Left ventricle myocardium superior (tissue), 1 donor: ENCODE results near the gene MYO5A. TPM values are rescaled to one million over a fixed set of nuclear protein-coding genes. Genes with fewer than 3 reads are reported as not detected.
"Not testable (repeated sequence)": the region's sequence is repeated elsewhere in the genome, so short reads cannot be mapped to it uniquely, and the experiment has no call there.

Source experiments
- ATAC-seq: fragments of 200-7000 bp; cut with Tn5 transposase; one replicate; pipeline ENCODE4 v1.9.1; 2020; ENCODE audit warnings: mild to moderate bottlenecking, moderate library complexity
- DNase-seq: peaks from one replicate; pipeline ENCODE4 v3.0.0-alpha.2; 2020
- intact Hi-C: fragments of 100-400 bp; cut with micrococcal nuclease; formaldehyde crosslinking; loops from one replicate; pipeline ENCODE4 v1.11.0; 2022
- total RNA-seq: library from RNA; stranded (reverse); fragmentation: NEBNext Ultra II Directional; extraction: Animal tissue kit (Norgen Biotek cat#: 25700); gene quantifications from one replicate; pipeline ENCODE4 v1.2.1, GENCODE V29; 2021
- donor health status: DM: no; HTN: yes; CAD: no; lungs with severe emphysema.

The MYO5A gene
- total RNA-seq, 1 donor from 2014 or later = 6.7 TPM

DNA sequence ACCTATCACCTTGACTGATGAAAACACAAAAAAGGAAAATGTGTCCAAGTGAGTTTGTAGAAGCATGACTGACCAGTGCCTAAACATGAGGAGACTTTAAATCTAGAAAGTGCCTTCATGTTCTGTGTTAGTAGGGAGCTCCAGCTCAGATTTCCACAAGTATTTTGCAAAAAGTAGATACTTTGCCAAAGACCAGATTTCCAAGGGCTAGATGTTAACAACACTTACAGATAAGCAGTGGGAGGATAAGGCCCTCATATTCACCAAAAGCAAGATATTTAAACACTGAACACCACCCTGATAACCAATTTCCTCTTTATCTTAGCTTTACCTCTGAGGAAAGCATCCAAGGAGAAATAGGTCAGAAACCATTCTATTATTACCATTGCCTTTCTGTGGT lies 91.0 kb downstream of the MYO5A start:
- intact Hi-C loops = no loop called here
- DNase-seq = no peak
- no peak for ATAC-seq

DNA sequence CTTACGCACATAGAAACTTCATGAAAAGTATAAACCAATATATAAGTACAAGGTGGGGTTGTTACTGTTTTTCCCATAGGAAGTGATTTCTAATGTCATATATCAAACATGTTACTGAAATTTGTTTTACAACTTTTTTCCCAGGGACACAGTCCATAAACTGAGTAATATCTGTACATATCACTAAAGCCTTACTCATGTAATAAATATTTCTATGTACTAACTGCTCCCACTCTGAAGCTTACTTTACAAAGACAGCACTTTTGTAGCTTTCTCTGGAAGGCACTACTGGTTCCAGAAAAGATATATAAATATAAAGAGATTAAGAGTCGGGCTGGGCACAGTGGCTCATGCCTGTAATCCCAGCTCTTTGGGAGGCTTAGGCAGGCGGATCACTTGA lies 91.7 kb downstream of the MYO5A start:
- intact Hi-C loops = no loop called here
- no peak for DNase-seq
- no peak for ATAC-seq

DNA sequence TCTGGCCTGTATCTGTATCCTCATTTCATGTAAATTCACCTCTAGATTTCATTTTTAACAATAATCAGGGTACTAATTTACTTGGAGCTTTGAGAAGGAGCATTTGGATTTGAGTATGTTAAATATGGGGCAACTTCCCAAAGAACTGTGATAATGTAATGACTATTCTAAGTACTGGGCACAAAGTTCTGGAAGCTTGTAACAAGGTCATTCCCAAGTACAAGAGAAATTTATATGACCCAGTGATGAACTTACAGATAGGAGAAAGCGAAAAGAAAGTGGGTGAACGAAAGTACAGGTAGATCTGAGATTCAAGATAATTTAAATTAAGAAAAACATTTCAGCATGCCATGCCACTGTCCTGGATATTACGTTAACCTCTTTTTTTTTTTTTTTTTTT lies 93.8 kb downstream of the MYO5A start:
- intact Hi-C loops = no loop called here
- DNase-seq (no peak), ATAC-seq (peak; percentile 42)

DNA sequence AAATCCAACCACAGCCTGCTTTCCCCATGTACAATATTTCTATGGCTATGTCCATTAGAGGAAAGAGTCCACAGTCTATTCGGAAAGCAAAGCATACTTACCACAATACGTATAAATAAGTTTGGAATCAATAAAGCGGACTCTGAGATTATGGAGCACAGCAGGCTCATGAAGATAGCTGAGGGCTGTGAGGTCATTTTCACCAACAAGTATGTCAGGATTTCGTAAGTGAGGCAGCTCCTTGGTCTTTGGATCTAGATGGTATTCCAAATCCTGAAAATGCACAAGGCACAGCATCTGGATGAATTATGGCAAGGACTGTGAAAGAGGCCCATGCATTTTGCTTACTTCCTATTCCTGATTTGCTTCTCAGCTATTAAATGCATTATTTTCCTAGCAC lies 100.4 kb downstream of the MYO5A start:
- intact Hi-C loops = no loop called here
- peak; percentile 23 for ATAC-seq
- no peak for DNase-seq

DNA sequence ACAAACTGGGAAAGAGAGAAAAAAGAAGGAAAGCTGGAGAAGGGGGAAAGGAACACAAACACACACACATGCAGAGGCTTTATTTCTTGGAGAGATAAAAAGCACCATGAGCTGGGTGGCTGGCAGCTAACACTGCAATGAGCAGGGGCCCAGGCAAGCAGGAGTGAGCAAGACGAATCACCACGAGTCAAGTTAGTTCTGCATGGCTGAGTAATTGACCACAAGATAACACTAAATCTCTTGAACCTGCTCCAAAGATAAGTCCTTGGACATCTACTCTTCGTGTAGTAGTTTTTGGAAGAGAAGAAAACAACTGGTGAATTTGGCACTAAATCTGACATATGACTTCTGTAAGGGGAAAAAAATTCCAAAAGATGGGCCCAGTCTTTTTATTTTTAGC lies 100.9 kb downstream of the MYO5A start:
- ATAC-seq (peak; percentile 82), DNase-seq (peak; percentile 39)
- intact Hi-C loops = no loop called here

DNA sequence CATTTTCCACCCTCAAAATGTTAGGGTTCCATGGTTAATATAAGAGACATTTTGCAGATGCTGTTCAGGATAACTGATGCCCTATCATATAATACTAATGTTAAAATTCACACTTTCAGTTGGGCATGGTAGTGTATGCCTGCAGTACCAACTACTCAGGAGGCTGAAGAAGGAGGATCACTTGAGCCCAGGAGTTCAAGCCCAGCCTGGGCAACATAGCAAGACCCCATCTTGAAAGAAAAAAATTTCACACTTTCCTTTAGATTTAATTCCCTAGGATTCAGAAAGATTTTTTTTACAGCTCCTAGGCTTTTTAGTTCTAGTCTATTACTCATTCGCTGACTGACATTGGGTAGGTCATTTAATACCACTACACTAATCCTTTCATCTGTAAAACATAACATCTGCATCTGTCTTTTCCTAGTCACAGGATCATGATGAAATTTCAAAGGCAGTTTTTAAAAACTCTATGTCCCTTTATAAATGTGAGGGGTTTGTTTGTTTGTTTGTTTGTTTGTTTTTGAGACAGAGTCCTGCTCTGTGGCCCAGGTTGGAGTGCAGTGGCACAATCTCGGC lies 103.7 kb downstream of the MYO5A start:
- DNase-seq = no peak
- intact Hi-C loops = no loop called here
- no peak for ATAC-seq

DNA sequence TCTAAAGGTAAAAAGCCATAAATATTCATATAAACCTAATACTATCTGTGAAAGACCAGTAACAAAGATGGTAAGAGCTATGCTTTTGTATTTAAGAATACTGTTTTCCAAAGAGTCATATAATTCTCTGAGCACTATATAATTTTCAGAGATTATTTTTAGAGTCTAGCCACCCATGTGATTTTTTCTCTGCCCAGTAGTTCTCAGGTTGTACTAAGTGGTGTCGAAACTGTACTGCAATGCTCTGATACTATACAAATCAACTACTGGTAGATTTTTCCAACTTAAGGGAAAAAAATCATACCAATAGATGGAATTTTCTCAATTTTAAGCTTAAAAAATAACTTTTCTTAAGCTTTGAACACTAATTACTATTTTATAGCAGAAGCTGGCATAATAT lies 104.8 kb downstream of the MYO5A start:
- peak; percentile 73 for ATAC-seq
- intact Hi-C loops = no loop called here
- no peak for DNase-seq

DNA sequence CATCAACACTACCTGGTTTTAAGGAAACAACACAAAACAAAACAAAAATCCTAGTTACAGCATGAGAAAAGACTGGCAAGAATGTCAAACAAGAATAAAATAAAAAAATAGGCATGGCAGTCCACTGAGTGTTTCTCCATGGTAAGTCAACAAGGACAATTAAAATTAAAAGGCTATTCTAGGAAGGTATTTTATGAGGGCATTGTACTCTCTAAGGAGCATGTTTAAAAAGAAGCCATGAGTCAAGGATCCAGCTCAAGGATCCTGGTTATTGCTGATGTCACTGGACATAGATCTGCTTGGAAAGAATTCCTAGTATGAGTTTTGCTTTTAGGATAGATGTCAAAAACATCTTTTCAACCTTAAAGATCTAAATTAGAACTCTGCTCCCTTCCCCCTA lies 106.7 kb downstream of the MYO5A start:
- intact Hi-C loops = no loop called here
- DNase-seq (no peak), ATAC-seq (no peak)

DNA sequence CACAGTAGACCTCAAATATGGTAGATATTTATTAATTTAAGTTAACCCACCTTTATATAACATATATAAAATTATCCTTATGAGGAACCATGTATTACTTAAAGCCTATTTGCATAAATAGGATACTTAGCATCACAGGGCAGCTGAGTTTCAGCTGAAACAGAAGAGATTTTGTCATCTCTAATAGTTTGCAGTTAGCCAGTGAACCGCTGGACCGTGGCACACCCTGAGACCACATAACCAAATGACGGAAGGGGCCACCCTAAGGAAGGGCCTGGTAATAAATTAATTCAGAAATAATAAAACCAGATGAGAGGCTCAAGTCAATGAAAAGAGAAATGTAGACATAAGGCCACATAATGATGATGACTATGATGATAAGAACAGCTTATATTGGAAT lies 107.7 kb downstream of the MYO5A start:
- intact Hi-C loops = no loop called here
- DNase-seq (no peak), ATAC-seq (no peak)

DNA sequence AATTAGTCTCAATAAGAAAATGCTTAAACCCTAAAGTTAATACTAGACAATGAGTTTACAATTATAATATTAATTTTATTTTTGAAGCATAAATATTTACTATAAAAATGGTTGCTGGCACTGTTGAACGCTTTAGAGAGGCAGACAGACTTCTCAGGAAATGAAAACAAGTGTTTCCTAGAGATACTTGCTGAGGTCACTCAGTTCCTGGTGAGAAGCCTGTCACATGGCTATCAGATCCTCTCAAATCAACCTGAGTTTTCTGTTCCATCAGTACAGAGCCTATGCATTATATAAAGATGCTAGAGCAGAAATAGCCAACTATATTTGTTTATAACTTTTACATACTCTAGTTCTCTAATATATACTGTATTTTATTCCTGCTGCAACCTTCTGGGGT lies 109.2 kb downstream of the MYO5A start:
- DNase-seq (no peak), ATAC-seq (no peak)
- intact Hi-C loops = no loop called here

DNA sequence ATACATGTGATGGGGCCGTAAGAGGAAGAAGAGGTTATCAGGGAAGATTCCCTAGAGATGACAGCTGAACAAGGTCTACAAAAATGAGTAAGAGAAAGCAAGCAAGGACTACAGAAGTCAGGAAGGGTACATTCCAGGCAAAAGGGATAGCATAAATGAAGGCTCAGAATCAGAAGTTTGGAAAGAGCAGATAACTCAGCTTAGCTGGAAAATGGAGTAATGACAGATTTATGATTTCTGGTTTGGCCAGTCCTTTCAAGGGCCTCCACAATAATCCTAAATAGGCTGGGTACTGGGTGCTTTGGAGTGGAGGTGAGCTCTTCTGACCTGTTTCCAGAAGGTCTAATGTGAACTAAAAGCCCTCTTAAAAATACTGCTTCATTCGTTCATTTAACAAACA lies 110.7 kb downstream of the MYO5A start:
- DNase-seq (no peak), ATAC-seq (no peak)
- intact Hi-C loops = no loop called here

DNA sequence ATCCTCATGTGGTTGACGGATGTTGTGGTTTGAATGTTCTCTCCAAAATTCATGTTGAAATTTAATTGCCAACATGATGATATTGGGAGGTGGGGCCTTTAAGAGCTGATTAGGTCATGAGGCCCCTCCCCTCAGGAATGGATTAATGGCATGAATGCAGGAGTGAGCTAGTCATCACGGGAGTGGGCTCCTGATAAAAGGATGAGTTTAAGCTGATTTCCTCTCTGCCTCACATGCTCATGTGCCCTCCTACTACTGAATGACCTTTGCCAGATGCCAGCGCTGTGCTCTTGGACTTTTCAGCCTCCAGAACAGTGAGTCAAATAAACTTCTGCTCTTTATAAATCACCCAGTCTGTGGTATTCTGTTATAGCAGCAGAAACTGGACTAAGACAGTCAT lies 111.2 kb downstream of the MYO5A start:
- ATAC-seq = no peak
- intact Hi-C loops = no loop called here
- no peak for DNase-seq

DNA sequence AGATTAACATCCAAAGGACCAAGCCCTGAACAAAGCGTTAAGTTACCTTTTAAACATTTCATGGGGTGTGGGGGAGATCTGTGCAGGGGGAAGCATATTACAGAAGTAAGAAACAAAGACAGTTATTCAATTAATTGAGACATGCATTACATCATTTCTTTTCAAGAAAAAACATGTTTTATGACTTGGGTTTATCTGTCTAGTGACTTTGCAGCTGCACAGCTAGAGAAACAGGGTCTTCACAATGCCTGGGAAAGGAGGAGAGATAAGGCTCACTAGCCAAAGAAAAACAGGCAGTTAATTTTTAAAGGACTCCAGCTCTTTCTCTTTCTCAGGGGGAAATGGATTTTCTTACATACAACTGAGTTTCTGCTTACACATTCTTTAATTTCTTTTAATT lies 112.1 kb downstream of the MYO5A start:
- DNase-seq, ATAC-seq, intact Hi-C loops: not testable (repeated sequence)

DNA sequence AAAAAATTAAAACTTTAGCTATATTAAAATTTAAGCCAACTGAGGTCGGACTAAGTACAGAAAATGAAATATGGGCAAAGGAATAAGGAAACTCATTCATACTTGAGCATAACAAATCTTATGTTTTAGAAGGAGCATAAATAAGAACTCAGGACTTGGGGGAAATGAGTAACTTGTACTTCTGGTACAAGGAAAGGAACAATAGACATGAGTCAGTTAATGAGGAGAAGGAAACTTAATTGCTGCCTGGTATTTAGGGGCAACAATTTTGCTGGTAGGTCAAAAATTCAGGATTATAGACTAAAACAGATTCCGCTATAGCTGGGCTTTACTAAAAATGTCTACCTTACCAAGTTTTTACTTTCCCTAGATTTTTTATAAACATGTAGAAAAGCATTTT lies 113.1 kb downstream of the MYO5A start:
- intact Hi-C loops = no loop called here
- ATAC-seq (no peak), DNase-seq (no peak)

DNA sequence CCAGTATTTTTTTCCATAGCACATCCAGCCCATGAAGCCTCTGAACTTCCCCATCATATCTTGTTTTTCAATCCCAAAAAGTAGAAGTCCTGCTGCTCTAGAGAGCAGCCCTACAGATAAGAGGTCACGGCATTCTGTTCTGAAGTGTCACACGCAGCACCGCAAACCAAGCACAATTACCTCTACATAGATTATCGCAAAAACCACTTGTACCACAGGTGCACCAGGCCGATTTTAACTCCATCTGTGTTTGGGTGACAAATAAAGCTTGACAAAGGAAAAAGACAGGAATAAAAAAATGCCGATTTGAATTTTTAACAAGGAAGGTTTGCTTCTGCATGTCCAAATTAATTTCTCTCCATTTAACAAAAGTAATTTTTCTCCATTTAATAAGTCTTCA lies 113.7 kb downstream of the MYO5A start:
- intact Hi-C loops = no loop called here
- ATAC-seq = no peak
- DNase-seq = no peak

DNA sequence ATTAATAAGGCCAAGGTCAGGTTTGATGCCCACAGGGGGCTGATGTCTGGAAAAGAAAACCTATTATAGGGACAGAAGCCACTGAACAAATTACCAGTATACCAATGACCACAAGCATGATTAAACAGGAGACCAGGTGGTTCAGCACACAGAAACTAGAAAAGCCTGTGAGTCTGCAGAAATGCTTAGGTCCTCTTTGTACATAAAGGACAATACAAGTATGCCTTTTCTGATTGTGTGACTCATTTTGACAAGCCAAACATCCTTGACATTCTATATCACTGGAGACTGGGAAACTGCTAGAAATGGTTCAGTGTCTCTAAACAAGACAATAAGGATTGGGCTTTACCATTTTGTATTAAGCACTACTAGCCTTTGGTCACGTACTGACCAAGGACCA lies 119.9 kb downstream of the MYO5A start:
- intact Hi-C loops = no loop called here
- no peak for ATAC-seq

DNA sequence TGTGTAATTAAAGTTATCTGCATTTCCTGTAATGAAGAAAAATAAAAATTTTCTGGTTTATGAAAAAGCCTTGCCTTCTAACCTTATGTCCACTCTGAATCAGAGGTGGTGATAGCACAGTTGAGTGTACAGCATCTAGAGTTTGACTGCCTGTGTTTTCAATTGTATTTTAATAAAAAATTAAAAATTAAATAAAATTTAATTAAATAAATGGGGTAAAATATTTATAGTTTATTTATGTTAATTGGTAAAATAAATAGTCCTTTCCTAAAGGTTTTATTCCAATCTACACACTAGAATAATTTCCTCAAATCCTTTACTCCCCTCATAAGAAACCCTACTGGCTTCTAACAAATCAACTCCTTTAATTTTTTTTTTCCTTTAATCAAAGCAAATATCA lies 121.3 kb downstream of the MYO5A start:
- DNase-seq (no peak), ATAC-seq (no peak)
- intact Hi-C loops = no loop called here

More for the DNA sequence above, 119.9 kb downstream of the MYO5A start:
- no peak for DNase-seq

DNA sequence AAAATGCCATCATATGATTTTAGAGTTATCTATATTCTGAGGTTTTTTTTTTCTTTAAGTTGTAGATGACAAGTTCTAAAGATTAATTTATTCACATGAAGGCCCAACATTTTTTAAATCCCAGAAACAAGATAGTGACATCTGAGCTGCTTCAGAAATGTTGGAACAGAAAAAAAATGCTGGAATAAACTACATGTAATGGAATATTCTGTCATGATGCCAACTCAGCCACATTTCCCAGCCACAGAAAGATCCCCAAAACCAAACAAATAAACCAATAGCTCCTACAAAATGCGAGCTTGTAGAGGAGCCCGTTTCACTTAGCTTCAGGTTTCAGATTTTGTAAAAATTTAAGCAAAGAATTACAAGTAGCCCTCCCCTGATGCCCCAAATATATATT lies 122.1 kb downstream of the MYO5A start:
- DNase-seq (no peak), ATAC-seq (no peak)
- intact Hi-C loops = no loop called here

DNA sequence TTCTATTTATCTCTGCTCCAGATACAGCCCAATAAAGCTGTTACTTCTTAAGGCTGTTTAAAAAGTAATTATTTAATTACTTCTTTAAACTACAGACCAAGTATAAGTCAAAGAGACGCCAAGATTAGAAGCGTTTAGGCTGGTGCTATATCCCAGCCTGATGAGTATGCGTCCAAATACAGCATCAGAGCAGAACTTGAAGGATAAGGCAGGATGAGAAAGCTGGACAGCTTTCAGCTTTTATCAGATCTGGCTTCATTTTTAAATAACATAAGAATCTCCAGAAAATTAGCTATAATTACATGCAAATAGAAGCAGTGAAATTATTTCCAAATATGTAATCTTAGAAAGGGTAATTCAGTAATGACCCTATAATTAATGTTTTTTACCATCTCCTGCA lies 122.8 kb downstream of the MYO5A start:
- DNase-seq = no peak
- intact Hi-C loops = no loop called here
- no peak for ATAC-seq

DNA sequence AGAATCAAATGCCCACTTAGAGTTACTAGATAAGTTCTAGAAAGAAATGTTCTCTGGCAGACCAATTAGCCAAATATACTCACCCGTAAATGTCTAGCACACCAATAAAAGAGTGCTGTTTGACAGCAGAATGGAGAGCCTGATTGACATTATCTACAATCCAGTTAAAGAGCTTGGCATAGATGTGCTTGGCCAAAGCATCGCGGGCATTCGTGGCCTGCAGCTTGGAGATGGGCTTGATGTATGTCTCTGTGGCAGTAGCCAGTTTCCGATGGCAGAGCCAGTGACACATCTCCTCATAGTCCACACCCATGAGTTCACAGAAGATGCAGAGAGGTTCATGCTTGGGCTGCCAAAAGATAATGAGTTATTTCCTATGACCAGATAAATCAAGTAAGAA lies 131.6 kb downstream of the MYO5A start:
- peak; percentile 93 for ATAC-seq
- peak; percentile 62 for DNase-seq

DNA sequence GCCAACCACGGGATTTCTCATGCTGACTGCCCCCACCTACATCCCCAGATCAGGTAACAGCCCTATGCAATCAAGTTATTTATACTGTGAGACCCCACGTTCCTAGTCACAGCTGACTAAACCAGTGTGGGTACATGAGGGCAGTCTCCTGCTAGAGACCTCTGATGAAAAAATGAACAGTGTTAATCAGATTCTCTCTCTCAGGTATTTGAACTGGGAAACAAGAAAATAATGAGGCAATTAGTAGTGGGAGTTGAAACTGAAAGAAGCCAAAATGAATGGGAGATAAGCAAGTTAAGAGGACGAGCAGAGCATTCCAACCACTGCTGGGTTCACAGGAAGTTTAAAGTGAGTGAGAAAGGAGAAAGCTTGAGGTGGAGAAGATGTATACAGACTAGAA lies 134.6 kb downstream of the MYO5A start:
- intact Hi-C loops = no loop called here
- no peak for ATAC-seq
- DNase-seq = no peak

More for the DNA sequence above, 131.6 kb downstream of the MYO5A start:
- intact Hi-C loops = no loop called here
